Inflammatory macrophage treated with lipopolysaccharide for 4 hours (primary cell): ENCODE results near the gene WNT3.
"Not testable (repeated sequence)": the region's sequence is repeated elsewhere in the genome, so short reads cannot be mapped to it uniquely, and the experiment has no call there.

Experiments used
- DNase-seq: peaks from one replicate; pipeline ENCODE4 v3.0.0-alpha.2; 2020

WNT3 gene

GRCh38 chr17:46782250-46782953 lies 36.1 kb downstream of the WNT3 start:
- DNase-seq: peak; percentile 15

- DNase-seq: no peak
Observed at GRCh38 chr17:46780003-46780373, 38.5 kb downstream of the WNT3 start.

- DNase-seq: no peak
Observed at GRCh38 chr17:46777943-46778915, 40.3 kb downstream of the WNT3 start.

GRCh38 chr17:46776298-46777005 lies 42.0 kb downstream of the WNT3 start:
- no peak for DNase-seq

- no peak for DNase-seq
Observed at GRCh38 chr17:46774108-46774737, 44.3 kb downstream of the WNT3 start.

- DNase-seq: no peak
Observed at GRCh38 chr17:46773676-46774075, 44.8 kb downstream of the WNT3 start.

GRCh38 chr17:46773221-46773605 lies 45.3 kb downstream of the WNT3 start:
- no peak for DNase-seq

GRCh38 chr17:46772475-46773220 lies 45.8 kb downstream of the WNT3 start:
- no peak for DNase-seq

- DNase-seq: no peak
Observed at GRCh38 chr17:46771561-46772474, 46.7 kb downstream of the WNT3 start.

- peak; percentile 5 for DNase-seq
Observed at GRCh38 chr17:46770818-46771560, 47.5 kb downstream of the WNT3 start.

GRCh38 chr17:46770439-46770817 lies 48.1 kb downstream of the WNT3 start:
- no peak for DNase-seq

GRCh38 chr17:46769531-46770438 lies 48.7 kb downstream of the WNT3 start:
- no peak for DNase-seq

- not testable (repeated sequence) for DNase-seq
Observed at GRCh38 chr17:46768896-46769295, 49.6 kb downstream of the WNT3 start.

- DNase-seq: no peak
Observed at GRCh38 chr17:46768540-46768870, 50.0 kb downstream of the WNT3 start.

GRCh38 chr17:46766493-46767491 lies 51.7 kb downstream of the WNT3 start:
- no peak for DNase-seq

GRCh38 chr17:46765453-46765852 lies 53.0 kb downstream of the WNT3 start:
- no peak for DNase-seq

- no peak for DNase-seq
Observed at GRCh38 chr17:46764709-46765401, 53.6 kb downstream of the WNT3 start.
